OCI-LY1 (cell line): ENCODE data around the gene GALNT2.

Experiments used
- CTCF ChIP-seq: fragments of 200-600 bp; sonication (generic), shearing (Covaris generic); IDR thresholded peaks from 2 replicates; pipeline ENCODE4 v1.5.1; 2017; ENCODE audit warnings: mild to moderate bottlenecking, antibody characterized with exemption, low read length, moderate library complexity, mixed read lengths
- EZH2 ChIP-seq: fragments of 200-600 bp; sonication (generic), shearing (Covaris generic); IDR thresholded peaks from 2 replicates; pipeline ENCODE4 v1.8.0; 2017; ENCODE audit warnings: borderline replicate concordance, mixed run types, mild to moderate bottlenecking, antibody characterized with exemption, low read length, moderate library complexity, mixed read lengths

- TF ChIP-seq CTCF (no peak), EZH2 (no peak)
Measured at GRCh38 chr1:230243146-230243545, 176.1 kb downstream of the GALNT2 start.
